BE2C (cell line): Measurements from ENCODE around the gene CTSV.
"Not testable (repeated sequence)": the region's sequence is repeated elsewhere in the genome, so short reads cannot be mapped to it uniquely, and the experiment has no call there.

Source experiments
- DNase-seq: peaks from one replicate; pipeline ENCODE4 v3.0.0-alpha.2; 2020
- H3K27me3 ChIP-seq: fragments of 250-450 bp; sonication (Bioruptor Pico); 2 replicates; pipeline ENCODE4 v1.5.1; 2020; ENCODE audit warnings: mild to moderate bottlenecking
- H3K36me3 ChIP-seq: fragments of 250-450 bp; sonication (Bioruptor Pico); 2 replicates; pipeline ENCODE4 v1.5.1; 2020; ENCODE audit warnings: mild to moderate bottlenecking
- H3K4me1 ChIP-seq: fragments of 250-450 bp; sonication (Bioruptor Pico); 2 replicates; pipeline ENCODE4 v1.5.1; 2020
- H3K4me3 ChIP-seq: 2 replicates; pipeline ENCODE4 v1.5.1; 2011; ENCODE audit warnings: low read depth, low read length
- H3K9me3 ChIP-seq: fragments of 250-450 bp; sonication (Bioruptor Pico); 2 replicates; pipeline ENCODE4 v1.5.1; 2020
- TF ChIP-seq, protein P1 (sequence below): IDR thresholded peaks from 2 replicates; pipeline ENCODE4 v1.5.1; 2012; ENCODE audit warnings: mild to moderate bottlenecking, low read depth, low read length

The CTSV gene

DNA sequence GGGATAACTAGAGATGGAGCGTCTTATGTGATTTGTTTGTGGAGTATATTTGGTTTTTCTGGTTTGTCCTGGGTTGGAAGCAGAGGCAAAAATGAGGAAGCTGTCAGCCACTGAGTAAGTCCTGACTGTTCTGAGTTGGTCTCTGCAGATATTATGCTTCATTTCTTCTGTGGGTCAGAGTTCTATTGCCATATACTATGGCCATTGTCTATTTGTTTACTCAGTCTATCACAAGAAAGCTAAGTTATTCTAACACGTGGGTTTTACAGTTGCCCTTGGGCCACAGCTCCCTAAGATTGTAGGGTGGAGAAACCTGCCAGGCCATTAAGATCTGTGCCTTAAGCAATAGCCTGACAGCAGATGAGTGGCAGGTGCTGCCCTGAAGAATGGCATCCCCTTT is 3.0 kb upstream of the CTSV start:
- DNase-seq, result no peak
- TF ChIP-seq, protein P1, sequence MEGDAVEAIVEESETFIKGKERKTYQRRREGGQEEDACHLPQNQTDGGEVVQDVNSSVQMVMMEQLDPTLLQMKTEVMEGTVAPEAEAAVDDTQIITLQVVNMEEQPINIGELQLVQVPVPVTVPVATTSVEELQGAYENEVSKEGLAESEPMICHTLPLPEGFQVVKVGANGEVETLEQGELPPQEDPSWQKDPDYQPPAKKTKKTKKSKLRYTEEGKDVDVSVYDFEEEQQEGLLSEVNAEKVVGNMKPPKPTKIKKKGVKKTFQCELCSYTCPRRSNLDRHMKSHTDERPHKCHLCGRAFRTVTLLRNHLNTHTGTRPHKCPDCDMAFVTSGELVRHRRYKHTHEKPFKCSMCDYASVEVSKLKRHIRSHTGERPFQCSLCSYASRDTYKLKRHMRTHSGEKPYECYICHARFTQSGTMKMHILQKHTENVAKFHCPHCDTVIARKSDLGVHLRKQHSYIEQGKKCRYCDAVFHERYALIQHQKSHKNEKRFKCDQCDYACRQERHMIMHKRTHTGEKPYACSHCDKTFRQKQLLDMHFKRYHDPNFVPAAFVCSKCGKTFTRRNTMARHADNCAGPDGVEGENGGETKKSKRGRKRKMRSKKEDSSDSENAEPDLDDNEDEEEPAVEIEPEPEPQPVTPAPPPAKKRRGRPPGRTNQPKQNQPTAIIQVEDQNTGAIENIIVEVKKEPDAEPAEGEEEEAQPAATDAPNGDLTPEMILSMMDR, result no peak
- Histone ChIP-seq H3K27me3 (no peaks in the 10 kb centered on the region), H3K9me3 (no peaks in the 10 kb centered on the region), H3K4me3 (no peak overlapping the region), H3K4me1 (no peaks in the 10 kb centered on the region), H3K36me3 (no peaks in the 10 kb centered on the region)

DNA sequence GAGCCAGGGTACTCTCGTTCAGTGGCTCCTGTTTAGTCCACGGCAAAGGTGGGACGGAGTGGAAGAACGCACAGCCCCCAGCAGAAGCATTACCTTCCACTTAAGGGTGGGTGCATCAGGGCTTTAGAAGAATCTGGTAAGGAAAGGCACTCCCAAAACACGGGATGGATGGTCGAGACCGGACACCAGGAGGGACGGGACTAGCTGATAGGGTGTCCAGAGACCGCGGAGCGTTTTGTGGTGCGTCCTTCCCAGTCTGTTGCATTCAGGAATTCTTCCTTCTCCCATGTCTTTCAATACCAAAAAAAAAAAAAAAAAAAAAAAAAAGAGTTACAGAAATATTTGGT is 545 bp upstream of the CTSV start:
- H3K4me1 ChIP-seq, result no peaks in the 10 kb centered on the region
- TF ChIP-seq, protein P1, result no peak
- peak overlapping the region; percentile 59 for H3K4me3 ChIP-seq
- no peaks in the 10 kb centered on the region for H3K36me3 ChIP-seq
- peak; percentile 52 for DNase-seq
- H3K9me3 ChIP-seq, result no peaks in the 10 kb centered on the region
- H3K27me3 ChIP-seq, result no peaks in the 10 kb centered on the region

- DNase-seq, result peak; percentile 51
- H3K4me1 ChIP-seq, result not testable (repeated sequence)
Measured at GRCh38 chr9:97023505-97023904, 15.4 kb downstream of the CTSV start.

DNA sequence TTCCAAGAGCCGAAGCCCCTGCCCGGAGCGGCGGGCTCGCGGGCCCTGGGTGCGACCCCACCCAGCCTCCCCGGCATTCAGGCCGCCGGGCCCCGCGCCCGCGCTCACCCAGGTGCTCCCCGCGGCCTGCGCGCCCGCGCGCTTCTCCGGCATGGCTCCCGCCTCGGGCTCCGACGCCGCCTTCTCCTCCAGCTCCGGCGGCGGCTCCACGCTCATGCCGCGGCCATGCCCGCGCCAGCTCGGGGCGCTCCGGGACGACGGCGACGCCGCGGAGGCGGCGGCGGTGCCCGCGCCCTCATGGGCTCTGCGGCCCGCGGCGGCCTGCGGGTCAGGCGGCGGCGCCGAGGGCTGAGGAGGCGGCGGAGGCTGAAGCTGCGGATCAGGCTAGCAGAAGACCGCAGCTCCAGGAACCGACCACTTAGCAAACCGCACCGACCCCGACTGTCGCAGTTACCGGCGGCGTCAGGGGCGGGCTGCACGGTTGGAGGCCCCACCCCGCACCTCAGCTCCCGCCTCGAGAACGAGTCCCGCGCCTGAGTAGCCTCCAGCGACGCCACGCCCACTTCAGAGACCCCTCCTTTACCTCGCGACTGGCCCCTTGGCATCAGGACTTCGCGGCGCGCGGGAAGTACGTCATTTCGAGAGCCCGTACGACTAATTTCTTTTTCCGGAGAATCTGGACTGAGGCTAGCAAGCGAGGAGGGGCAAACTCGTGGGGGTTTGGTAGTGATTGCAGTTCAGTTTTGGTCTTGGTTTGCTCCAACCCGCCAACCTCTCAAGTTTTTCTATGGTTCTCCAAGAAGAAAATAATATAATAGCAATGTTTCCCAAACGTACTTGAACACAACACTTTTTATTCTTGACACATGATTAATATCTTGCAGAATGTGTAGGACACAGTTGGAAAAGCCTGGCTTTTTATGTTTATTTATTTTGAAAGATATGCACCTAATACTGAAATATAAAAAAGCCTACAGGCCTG is 25.5 kb downstream of the CTSV start:
- peak; percentile 86 for DNase-seq
- H3K4me3 ChIP-seq, result peak overlapping the region; percentile 66

More at GRCh38 chr9:97023505-97023904, 15.4 kb downstream of the CTSV start:
- not testable (repeated sequence) for H3K9me3 ChIP-seq, H3K36me3 ChIP-seq, H3K27me3 ChIP-seq, H3K4me3 ChIP-seq

GRCh38 chr9:97012617-97013016 is 26.3 kb downstream of the CTSV start:
- not testable (repeated sequence) for DNase-seq, H3K4me1 ChIP-seq

More for the DNA sequence above, 25.5 kb downstream of the CTSV start:
- H3K36me3 ChIP-seq, H3K27me3 ChIP-seq, H3K4me1 ChIP-seq, H3K9me3 ChIP-seq: not testable (repeated sequence)

GRCh38 chr9:97002195-97002594 is 36.7 kb downstream of the CTSV start:
- not testable (repeated sequence) for H3K36me3 ChIP-seq, DNase-seq, H3K4me3 ChIP-seq, H3K27me3 ChIP-seq, H3K9me3 ChIP-seq, H3K4me1 ChIP-seq

More at GRCh38 chr9:97012617-97013016, 26.3 kb downstream of the CTSV start:
- not testable (repeated sequence) for H3K27me3 ChIP-seq, H3K36me3 ChIP-seq, H3K9me3 ChIP-seq
- peak overlapping the region; percentile 66 for H3K4me3 ChIP-seq

- H3K27me3 ChIP-seq, H3K4me3 ChIP-seq, DNase-seq, H3K4me1 ChIP-seq, H3K9me3 ChIP-seq, H3K36me3 ChIP-seq: not testable (repeated sequence)
Measured at GRCh38 chr9:97001338-97001737, 37.6 kb downstream of the CTSV start.

DNA sequence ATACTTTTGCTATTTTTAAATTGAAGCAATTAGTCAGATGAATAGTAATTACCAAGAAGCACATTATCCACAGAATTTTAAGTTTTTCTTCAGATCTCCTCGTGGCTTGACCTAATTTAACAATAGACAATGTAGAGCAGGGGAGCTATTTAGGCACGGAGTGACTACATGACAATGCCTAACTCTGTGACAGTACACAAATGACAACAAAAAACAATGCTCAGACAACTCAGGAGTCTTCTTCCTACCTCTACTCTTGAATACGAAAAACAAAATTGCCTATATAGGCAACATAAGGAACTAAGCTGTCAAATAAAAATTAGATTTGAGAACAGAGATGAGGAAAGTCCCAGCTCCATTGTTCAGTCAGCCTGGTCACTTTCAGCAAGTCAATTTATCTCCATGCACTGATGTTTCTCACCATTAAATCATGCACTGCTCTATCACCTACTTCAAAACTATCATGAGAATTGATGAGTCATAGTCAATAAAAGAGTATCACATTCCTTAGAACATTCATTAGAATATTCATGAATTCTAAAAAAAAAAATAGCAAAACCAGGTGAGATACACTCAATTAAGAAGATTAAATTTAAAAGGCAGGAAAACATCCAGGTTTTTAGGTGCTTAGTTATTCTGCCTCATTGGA is 38.7 kb downstream of the CTSV start:
- H3K27me3 ChIP-seq, H3K4me3 ChIP-seq, H3K9me3 ChIP-seq, H3K4me1 ChIP-seq, H3K36me3 ChIP-seq, DNase-seq: not testable (repeated sequence)

DNA sequence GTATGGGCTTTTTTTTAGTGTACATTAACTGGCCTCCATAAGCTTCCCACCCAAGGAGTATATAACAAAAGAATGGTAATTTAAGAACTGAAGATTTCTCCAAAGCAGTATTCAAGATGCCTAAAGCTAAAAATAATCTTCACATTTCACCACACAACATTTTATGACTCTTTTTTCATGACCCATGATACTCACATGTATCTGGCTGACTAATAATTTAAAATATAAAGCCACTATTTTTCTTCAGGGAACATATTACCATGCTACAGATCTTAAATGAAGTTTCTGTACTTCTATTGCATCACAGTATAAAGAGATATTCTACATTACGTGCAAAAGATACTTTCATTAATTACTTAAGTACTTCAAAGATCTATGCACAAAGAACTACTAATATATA is 39.2 kb downstream of the CTSV start:
- not testable (repeated sequence) for H3K36me3 ChIP-seq, H3K27me3 ChIP-seq, DNase-seq, H3K4me3 ChIP-seq, H3K4me1 ChIP-seq, H3K9me3 ChIP-seq

- H3K4me1 ChIP-seq, DNase-seq, H3K36me3 ChIP-seq, H3K9me3 ChIP-seq, H3K4me3 ChIP-seq, H3K27me3 ChIP-seq: not testable (repeated sequence)
Measured at GRCh38 chr9:96997009-96997701, 41.8 kb downstream of the CTSV start.

- H3K4me3 ChIP-seq, H3K36me3 ChIP-seq, H3K4me1 ChIP-seq, H3K9me3 ChIP-seq, H3K27me3 ChIP-seq, DNase-seq: not testable (repeated sequence)
Measured at GRCh38 chr9:96994531-96995016, 44.4 kb downstream of the CTSV start.

DNA sequence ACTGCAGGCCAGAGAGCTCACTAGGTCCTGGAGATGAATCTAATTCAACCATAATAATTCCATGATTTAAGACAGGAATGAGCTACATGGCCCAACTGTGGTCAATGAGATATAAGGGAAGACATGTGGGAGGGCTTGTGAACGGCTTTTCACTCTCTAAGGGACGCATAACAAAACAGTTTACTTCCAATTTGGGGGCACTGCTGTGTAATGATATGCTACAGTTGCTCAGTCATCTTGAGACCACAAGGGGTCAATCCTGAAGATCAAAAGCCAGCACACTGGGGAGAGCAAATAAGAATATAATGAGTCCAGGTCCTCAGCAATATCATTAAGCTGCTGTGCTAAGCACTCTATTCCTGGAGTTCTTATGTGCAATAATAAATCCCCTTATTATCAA is 46.6 kb downstream of the CTSV start:
- H3K4me3 ChIP-seq, H3K9me3 ChIP-seq, H3K4me1 ChIP-seq, H3K27me3 ChIP-seq, H3K36me3 ChIP-seq, DNase-seq: not testable (repeated sequence)

DNA sequence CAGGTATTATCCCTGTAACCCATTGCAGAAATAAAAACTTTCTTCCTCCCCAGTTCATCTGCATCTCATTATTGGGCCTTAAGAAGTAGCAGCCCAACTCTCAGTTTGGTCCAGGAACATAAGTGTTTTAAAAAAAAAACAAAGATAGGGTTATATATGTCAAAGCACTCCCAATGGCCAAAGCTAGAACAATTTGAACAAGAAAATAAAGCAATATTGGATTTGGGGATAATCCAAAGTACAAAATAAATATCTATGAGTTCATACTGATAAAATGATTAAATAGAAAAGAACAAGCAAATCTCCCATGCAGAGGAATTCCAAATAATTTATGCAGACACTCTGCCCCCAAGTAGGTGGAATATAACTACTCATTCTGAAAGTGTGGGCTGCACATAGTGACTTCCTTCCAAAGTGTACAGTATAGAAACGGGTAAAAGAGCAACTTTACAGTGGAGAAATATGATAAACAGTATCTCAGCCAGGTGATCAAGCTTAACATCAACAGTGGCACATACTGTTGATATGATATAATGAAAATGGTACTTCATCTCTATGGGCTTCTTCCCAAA is 49.1 kb downstream of the CTSV start:
- H3K9me3 ChIP-seq, H3K36me3 ChIP-seq, DNase-seq, H3K4me3 ChIP-seq, H3K4me1 ChIP-seq, H3K27me3 ChIP-seq: not testable (repeated sequence)
